Stimulated activated CD4-positive, alpha-beta T cell treated with anti-CD3 and anti-CD28 coated beads, TNF-alpha, amount 100 ng/mL, for 1 hour (primary cell): Measurements from ENCODE around the gene CLCN4.

Experiments used
- DNase-seq, 3 donors: peaks; one replicate each; pipeline ENCODE4 v3.0.0-alpha.2; 2020; ENCODE audit warnings: low read depth in 3 of 3, low spot score in 1 of 3

CLCN4 gene

GRCh38 chrX:10129229-10129628 lies 27.5 kb upstream of the CLCN4 start:
- DNase-seq: no peak

- no peak for DNase-seq
Observed at GRCh38 chrX:10130354-10130753, 26.4 kb upstream of the CLCN4 start.

GRCh38 chrX:10133980-10134676 lies 22.6 kb upstream of the CLCN4 start:
- DNase-seq: no peak

- DNase-seq: no peak
Observed at GRCh38 chrX:10134921-10135320, 21.9 kb upstream of the CLCN4 start.

GRCh38 chrX:10135561-10136399 lies 21.0 kb upstream of the CLCN4 start:
- DNase-seq: no peak

GRCh38 chrX:10138726-10139125 lies 18.0 kb upstream of the CLCN4 start:
- DNase-seq: no peak

GRCh38 chrX:10140264-10140663 lies 16.5 kb upstream of the CLCN4 start:
- no peak for DNase-seq

GRCh38 chrX:10142041-10142599 lies 14.7 kb upstream of the CLCN4 start:
- DNase-seq: no peak

- DNase-seq: no peak
Observed at GRCh38 chrX:10143071-10143983, 13.4 kb upstream of the CLCN4 start.

GRCh38 chrX:10146346-10146745 lies 10.4 kb upstream of the CLCN4 start:
- no peak for DNase-seq

GRCh38 chrX:10152086-10152485 lies 4.7 kb upstream of the CLCN4 start:
- DNase-seq: no peak

- DNase-seq: no peak
Observed at GRCh38 chrX:10155137-10155536, 1.6 kb upstream of the CLCN4 start.

- DNase-seq: no peak
Observed at GRCh38 chrX:10157032-10157341, 212 bp downstream of the CLCN4 start.

- no peak for DNase-seq
Observed at GRCh38 chrX:10157543-10157942, 768 bp downstream of the CLCN4 start.

GRCh38 chrX:10158279-10159144 lies 1.7 kb downstream of the CLCN4 start:
- no peak for DNase-seq

- DNase-seq: no peak
Observed at GRCh38 chrX:10159145-10159468, 2.3 kb downstream of the CLCN4 start.

GRCh38 chrX:10160211-10160610 lies 3.4 kb downstream of the CLCN4 start:
- no peak for DNase-seq

GRCh38 chrX:10163031-10163430 lies 6.3 kb downstream of the CLCN4 start:
- no peak for DNase-seq

- no peak for DNase-seq
Observed at GRCh38 chrX:10164879-10165278, 8.1 kb downstream of the CLCN4 start.

GRCh38 chrX:10165580-10166247 lies 8.9 kb downstream of the CLCN4 start:
- DNase-seq: no peak
